Glutamatergic neuron (in vitro differentiated cells): Measurements from ENCODE around the gene SCGB1C2. TPM values are rescaled to one million over a fixed set of nuclear protein-coding genes. Genes with fewer than 3 reads are reported as not detected.

Experiments used
- DNase-seq: peaks from one replicate; pipeline ENCODE4 v3.0.0; 2022
- H3K27ac Mint-ChIP-seq: one replicate; pipeline ENCODE4 v1.8.0; 2020; ENCODE audit warnings: mild to moderate bottlenecking, mixed read lengths, inconsistent platforms; ENCODE audit not compliant: unreplicated experiment
- H3K27me3 Mint-ChIP-seq: one replicate; pipeline ENCODE4 v1.8.0; 2020; ENCODE audit warnings: mild to moderate bottlenecking, moderate library complexity, mixed read lengths, inconsistent platforms; ENCODE audit not compliant: unreplicated experiment
- H3K36me3 Mint-ChIP-seq: one replicate; pipeline ENCODE4 v1.8.0; 2020; ENCODE audit warnings: mild to moderate bottlenecking, mixed read lengths, inconsistent platforms; ENCODE audit not compliant: unreplicated experiment
- H3K4me1 Mint-ChIP-seq: one replicate; pipeline ENCODE4 v1.8.0; 2020; ENCODE audit warnings: mild to moderate bottlenecking, low read depth, mixed read lengths, inconsistent platforms; ENCODE audit not compliant: unreplicated experiment
- H3K4me3 Mint-ChIP-seq: one replicate; pipeline ENCODE4 v1.8.0; 2020; ENCODE audit warnings: mild to moderate bottlenecking, mixed read lengths, inconsistent platforms; ENCODE audit not compliant: unreplicated experiment
- H3K9me3 Mint-ChIP-seq: one replicate; pipeline ENCODE4 v1.8.0; 2020; ENCODE audit warnings: mild to moderate bottlenecking, moderate library complexity, mixed read lengths, inconsistent platforms; ENCODE audit not compliant: unreplicated experiment
- total RNA-seq: library from RNA; stranded (reverse); fragmentation: NEBNext Ultra II Directional; extraction: Animal tissue kit (Norgen Biotek cat#: 25700); gene quantifications from one replicate; pipeline ENCODE4 v1.2.1, GENCODE V29; 2021; ENCODE audit not compliant: unreplicated experiment
- TF ChIP-seq, protein P1 (sequence below): fragments of 200-600 bp; sonication (generic); IDR thresholded peaks from one replicate; pipeline ENCODE4 v1.5.0; 2021; ENCODE audit not compliant: partially characterized antibody, unreplicated experiment

The SCGB1C2 gene
- total RNA-seq, 1 donor from 2014 or later = not detected

DNA sequence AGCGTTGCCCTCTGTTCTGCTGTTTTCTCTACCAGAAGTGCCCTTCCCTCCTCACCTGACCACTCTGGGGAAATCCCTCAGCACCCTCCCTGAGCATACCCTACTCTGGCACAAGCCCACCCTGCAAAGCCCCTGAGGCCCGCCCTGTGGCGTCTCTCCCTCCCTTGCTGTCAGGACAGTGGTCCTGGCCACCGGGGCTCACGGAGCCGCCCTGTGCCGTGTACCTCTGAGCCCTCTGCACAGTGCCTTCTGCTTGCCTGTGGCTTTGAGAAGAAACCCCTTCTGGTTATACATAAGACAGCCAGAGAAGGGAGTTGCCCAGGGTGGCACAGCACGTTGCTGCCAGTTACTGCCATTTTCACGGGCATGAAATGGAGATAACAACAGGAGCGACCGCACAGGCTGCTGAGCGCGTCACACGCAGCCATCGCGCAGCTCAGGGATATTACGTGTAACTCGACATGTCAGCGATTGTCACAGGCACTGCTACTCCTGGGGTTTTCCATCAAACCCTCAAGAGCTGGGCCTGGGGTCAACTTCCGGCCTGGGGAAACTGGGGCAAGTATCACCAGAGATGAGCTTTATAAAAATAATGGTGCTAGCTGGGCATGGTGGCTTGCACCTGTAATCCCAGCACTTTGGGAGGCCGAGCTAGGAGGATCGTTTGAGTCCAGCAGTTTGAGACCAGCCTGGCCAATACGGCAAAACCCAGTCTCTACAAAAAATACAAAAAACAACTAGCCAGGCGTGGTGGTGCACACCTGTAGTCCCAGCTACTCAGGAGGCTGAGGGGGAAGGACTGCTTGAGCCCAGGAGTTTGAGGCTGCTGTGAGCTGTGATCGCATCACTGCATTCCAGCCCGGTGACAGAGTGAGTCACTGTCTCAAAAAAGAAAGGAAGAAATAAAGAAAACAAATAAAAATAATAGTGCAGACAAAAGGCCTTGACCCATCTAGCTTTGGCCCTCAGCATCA, 14.8 kb downstream of the SCGB1C2 start:
- Mint-ChIP-seq H3K4me1 (no peaks in the 10 kb centered on the region), H3K27me3 (peaks cover 2% of the 10 kb centered on the region), H3K4me3 (no peak overlapping the region), H3K36me3 (no peaks in the 10 kb centered on the region), H3K9me3 (peaks cover 4% of the 10 kb centered on the region), H3K27ac (no peak overlapping the region)
- TF ChIP-seq, protein P1, sequence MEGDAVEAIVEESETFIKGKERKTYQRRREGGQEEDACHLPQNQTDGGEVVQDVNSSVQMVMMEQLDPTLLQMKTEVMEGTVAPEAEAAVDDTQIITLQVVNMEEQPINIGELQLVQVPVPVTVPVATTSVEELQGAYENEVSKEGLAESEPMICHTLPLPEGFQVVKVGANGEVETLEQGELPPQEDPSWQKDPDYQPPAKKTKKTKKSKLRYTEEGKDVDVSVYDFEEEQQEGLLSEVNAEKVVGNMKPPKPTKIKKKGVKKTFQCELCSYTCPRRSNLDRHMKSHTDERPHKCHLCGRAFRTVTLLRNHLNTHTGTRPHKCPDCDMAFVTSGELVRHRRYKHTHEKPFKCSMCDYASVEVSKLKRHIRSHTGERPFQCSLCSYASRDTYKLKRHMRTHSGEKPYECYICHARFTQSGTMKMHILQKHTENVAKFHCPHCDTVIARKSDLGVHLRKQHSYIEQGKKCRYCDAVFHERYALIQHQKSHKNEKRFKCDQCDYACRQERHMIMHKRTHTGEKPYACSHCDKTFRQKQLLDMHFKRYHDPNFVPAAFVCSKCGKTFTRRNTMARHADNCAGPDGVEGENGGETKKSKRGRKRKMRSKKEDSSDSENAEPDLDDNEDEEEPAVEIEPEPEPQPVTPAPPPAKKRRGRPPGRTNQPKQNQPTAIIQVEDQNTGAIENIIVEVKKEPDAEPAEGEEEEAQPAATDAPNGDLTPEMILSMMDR = no peak
- peak; percentile 8 for DNase-seq

DNA sequence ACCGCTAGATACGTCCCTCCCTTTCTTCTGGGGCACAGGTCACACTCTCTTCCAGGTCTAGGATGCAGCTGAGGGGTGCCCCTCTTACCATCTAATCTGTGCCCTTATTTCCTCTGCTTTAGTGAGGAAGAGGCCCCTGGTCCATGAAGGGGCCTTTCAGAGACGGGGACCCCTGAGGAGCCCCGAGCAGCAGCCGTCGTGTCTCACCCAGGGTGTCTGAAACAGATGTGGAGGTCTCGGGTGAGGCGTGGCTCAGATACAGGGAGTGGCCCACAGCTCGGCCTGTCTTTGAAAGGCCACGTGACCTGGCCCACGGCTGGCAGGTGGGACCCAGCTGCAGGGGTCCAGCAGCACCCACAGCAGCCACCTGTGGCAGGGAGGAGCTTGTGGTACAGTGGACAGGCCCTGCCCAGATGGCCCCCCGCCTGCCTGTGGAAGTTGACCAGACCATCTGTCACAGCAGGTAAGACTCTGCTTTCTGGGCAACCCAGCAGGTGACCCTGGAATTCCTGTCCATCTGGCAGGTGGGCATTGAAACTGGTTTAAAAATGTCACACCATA, 15.6 kb downstream of the SCGB1C2 start:
- Mint-ChIP-seq H3K36me3 (no peaks in the 10 kb centered on the region), H3K9me3 (peaks cover 4% of the 10 kb centered on the region), H3K27me3 (peaks cover 2% of the 10 kb centered on the region), H3K4me1 (no peaks in the 10 kb centered on the region), H3K4me3 (no peak overlapping the region), H3K27ac (no peak overlapping the region)
- TF ChIP-seq, protein P1 = no peak
- peak; percentile 5 for DNase-seq

DNA sequence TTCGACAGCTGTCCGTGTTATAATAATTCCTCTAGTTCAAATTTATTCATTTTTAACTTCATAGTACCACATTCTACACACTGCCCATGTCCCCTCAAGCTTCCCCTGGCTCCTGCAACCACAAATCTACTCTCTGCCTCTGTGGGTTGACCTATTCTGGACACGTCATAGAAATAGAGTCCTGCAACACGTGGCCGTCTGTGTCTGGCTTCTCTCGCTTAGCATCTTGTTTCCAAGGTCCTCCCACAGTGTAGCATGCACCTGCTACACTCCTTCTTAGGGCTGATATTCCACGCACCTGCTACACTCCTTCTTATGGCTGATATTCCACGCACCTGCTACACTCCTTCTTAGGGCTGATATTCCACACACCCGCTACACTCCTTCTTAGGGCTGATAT, 16.5 kb downstream of the SCGB1C2 start:
- Mint-ChIP-seq H3K4me3 (no peak overlapping the region), H3K27me3 (peaks cover 4% of the 10 kb centered on the region), H3K27ac (no peak overlapping the region), H3K9me3 (peaks cover 4% of the 10 kb centered on the region), H3K36me3 (no peaks in the 10 kb centered on the region), H3K4me1 (no peaks in the 10 kb centered on the region)
- TF ChIP-seq, protein P1 = no peak
- DNase-seq = no peak

GRCh38 chr17:155576-155975, 18.2 kb downstream of the SCGB1C2 start:
- Mint-ChIP-seq H3K4me3 (no peak overlapping the region), H3K9me3 (no peaks in the 10 kb centered on the region), H3K4me1 (no peaks in the 10 kb centered on the region), H3K27ac (no peak overlapping the region), H3K36me3 (no peaks in the 10 kb centered on the region), H3K27me3 (peaks cover 4% of the 10 kb centered on the region)
- TF ChIP-seq, protein P1 = no peak
- peak; percentile 4 for DNase-seq
